Measurements from ENCODE around the gene DESI2. TPM values are rescaled to one million over a fixed set of nuclear protein-coding genes. Genes with fewer than 3 reads are reported as not detected.

Gene DESI2
- polyA plus RNA-seq, 4 donors = 45.3 to 54.4 (median 51.8) TPM

- DNase-seq (ENCODE audit: low read depth in 4 of 4, low spot score in 3 of 4) = no peak
Observed at GRCh38 chr1:244749230-244750016, 96.5 kb downstream of the DESI2 start.

GRCh38 chr1:244751271-244751895 is 98.5 kb downstream of the DESI2 start:
- no peak for DNase-seq (ENCODE audit: low read depth in 4 of 4, low spot score in 3 of 4)

GRCh38 chr1:244755673-244756072 is 102.7 kb downstream of the DESI2 start:
- no peak for DNase-seq (ENCODE audit: low read depth in 4 of 4, low spot score in 3 of 4)

GRCh38 chr1:244757091-244757939 is 104.4 kb downstream of the DESI2 start:
- DNase-seq (ENCODE audit: low read depth in 4 of 4, low spot score in 3 of 4) = no peak

Other genes starting within 250 kb of the DESI2 start
- 10 to 100 TPM; 56.2 to 68.2 (median 65.5) TPM for gene ADSS2, start 201.2 kb upstream of the DESI2 start, polyA plus RNA-seq (ENCODE audit: insufficient read length in 4 of 4)
- gene CATSPERE, start 191.9 kb upstream of the DESI2 start, polyA plus RNA-seq (ENCODE audit: insufficient read length in 4 of 4) = 1 to 10 TPM; 1.3 to 2.8 (median 2.0) TPM
- gene COX20, start 182.5 kb downstream of the DESI2 start, polyA plus RNA-seq (ENCODE audit: insufficient read length in 4 of 4) = 100 to 1,000 TPM; 111 to 138 (median 132) TPM
- gene HNRNPU, start 211.4 kb downstream of the DESI2 start, polyA plus RNA-seq (ENCODE audit: insufficient read length in 4 of 4) = 100 to 1,000 TPM; 604 to 740 (median 719) TPM